Stimulated activated CD4-positive, alpha-beta T cell treated with anti-CD3 and anti-CD28 coated beads, Interleukin-15, amount 100 ng/mL, for 24 hours (primary cell): ENCODE data around the gene HLA-DOA.

Experiments used
- DNase-seq: peaks from one replicate; pipeline ENCODE4 v3.0.0-alpha.2; 2020

Gene HLA-DOA

DNA sequence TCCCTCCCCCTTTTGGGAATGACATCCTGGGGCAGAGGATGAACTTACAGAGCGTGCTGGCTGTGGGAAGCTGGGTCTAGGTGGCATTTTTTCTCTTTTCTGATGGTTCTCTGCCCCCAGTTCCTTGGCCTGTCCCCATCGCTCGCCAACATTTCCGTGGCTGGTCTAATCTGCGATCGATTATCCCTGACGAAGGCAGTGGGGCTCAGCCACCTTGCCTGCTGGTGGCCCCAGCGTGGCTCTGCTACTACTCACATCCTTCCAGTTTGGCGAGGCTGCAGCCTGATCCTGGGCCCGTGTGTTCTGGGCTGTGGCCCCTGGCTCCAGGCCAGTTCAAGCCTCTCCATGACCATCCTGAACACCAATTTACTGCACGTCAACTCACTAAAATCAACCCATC, 6.4 kb upstream of the HLA-DOA start:
- DNase-seq, result no peak

DNA sequence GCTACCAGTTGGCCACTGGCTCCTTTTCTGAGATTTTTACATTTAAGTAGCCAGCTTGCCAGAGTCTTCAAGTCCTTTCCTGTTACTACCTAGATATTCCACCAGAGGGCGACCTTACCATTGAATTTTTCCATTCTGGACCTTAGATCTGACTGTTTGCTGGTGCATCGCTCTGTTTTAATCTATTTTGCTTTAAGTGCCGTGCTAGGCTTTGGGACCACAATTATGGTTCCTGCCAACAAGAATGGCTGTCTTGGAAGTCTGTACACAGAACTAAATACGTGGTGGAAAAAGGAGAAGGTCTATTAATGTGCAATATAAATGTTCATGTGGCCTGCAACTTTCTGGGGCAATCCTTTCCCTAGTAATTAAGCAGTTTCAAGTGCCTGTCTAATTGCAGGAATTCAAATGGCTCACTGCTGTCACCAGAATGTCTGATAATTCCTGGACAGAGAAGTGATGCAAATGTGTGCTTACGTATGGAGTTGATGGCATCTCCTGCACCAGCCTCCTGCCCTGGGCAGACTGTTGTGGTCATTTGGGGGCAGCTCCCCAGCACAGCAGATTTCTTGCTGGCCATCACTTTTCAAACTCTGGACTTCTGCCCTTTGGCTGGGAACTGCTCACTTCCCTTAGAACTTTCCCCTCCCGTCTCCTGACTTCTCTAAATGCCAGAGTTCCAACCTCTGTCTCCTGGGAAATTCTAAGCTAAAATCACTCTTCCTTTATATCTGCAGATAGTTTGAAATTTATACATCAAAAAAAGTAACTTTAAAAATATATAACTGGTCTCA, 5.6 kb upstream of the HLA-DOA start:
- peak; percentile 48 for DNase-seq

- DNase-seq, result no peak
Observed at GRCh38 chr6:33013608-33014007, 4.2 kb upstream of the HLA-DOA start.

GRCh38 chr6:33010356-33010755, 965 bp upstream of the HLA-DOA start:
- no peak for DNase-seq

- DNase-seq, result no peak
Observed at GRCh38 chr6:33007831-33008400, 1.5 kb downstream of the HLA-DOA start.

DNA sequence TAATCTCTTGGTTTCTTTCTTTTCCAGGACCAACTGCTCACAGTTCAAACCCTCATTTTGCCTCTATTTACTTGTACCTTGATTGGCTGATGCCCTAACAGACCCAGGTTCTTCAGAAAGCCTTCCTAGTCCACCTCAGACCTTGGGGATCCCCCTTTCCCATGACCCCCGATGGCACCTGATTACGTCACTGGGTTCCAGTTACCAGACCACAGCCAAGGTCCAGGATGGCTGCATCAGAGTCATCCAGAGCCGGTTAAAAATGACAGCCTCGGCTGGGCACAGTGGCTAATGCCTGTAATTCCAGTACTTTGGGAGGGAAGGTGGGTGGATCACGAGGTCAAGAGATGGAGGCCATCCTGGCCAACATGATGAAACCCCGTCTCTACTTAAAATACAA, 4.5 kb downstream of the HLA-DOA start:
- no peak for DNase-seq

- DNase-seq, result no peak
Observed at GRCh38 chr6:33001685-33002084, 7.7 kb downstream of the HLA-DOA start.

GRCh38 chr6:33000055-33000454, 9.3 kb downstream of the HLA-DOA start:
- DNase-seq, result no peak

DNA sequence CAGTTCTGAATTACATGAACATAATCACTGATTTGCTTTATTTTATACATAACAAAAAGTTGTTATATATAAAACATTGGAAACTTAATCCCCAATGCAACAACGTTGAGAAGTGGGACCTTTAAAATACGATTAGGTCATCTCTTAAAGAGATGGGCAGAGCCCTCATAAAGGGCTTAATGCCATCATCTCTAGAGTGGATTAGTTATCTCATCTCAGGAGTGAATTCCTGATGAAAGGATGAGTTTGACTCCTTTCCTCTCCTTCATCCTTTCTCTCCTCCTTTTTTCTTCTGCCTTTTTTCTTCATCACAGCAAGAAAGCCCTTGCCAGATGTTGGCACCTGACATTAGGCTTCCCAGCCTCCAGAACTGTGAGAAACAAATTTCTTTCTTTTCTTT, 13.9 kb downstream of the HLA-DOA start:
- DNase-seq, result no peak

GRCh38 chr6:32993363-32993973, 15.9 kb downstream of the HLA-DOA start:
- DNase-seq, result no peak

GRCh38 chr6:32991972-32992371, 17.4 kb downstream of the HLA-DOA start:
- DNase-seq, result no peak

- no peak for DNase-seq
Observed at GRCh38 chr6:32989368-32989767, 20.0 kb downstream of the HLA-DOA start.

- peak; percentile 94 for DNase-seq
Observed at GRCh38 chr6:32984622-32985389, 24.6 kb downstream of the HLA-DOA start.

- DNase-seq, result no peak
Observed at GRCh38 chr6:32983964-32984621, 25.3 kb downstream of the HLA-DOA start.

- no peak for DNase-seq
Observed at GRCh38 chr6:32983493-32983848, 25.9 kb downstream of the HLA-DOA start.

DNA sequence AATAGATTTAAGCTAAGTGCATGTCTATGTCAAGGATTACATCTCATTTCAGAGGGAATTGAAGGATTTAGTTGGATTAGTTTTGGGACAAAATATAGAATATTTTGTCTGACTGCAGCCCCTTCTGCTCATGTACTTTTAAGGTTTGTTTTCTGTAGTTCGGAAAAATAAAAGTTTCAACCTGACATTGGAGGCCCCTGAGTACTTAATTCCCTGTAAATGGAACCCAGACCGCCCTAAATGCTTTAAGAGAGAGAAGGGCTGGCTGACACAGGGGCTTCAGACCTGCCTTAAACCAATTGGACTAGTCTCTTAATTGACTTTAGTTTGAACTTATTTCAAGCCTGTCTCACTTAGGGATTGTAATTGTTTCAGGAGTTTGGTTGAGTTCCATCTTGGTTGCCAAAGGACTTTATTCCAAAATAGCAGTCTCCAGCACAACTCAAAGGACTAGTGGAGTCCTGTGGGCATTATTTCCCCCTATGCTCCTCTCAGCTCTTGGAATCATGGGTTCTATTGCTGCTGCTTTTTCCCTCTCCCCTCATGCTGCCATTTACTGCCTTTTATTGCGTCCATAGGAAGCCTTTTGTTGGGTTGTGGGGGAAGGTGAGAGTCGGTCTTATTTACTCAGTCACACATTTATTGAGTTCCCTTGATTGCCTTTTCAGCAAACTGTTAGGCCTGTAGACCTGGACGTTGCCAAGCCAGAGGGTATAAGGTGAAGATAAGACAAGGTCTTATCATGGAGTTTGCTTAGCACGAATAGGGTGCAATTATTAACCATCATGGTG, 26.5 kb downstream of the HLA-DOA start:
- DNase-seq, result no peak

DNA sequence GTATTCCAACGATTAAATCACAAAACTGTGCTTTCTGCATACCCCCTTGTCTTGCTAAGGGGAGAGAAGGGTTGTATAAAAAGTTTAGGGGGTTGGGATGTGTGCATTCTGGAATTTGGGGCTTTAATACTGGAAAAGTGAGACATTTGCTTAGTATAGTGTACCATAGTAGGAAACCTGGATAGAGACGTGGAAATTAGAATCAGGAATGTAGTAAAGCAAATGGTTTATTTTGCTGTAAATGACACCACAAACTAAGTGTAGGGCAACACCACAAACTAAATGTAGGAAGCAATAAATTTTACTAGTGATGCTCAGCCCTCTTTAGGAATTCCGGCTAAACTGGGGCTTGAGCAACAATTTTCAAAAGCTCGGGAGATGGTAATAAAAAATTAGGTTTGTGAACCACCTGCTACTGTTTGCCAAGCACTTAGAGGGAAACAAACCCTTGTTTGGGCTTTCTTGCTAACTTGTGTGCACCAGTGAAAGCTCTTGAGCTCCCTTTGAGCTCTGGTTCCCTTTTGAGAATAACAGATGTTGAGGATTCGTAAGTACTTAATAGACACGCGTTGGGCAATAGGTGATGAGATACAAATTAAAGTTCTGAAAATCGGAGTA, 27.2 kb downstream of the HLA-DOA start:
- DNase-seq, result no peak

DNA sequence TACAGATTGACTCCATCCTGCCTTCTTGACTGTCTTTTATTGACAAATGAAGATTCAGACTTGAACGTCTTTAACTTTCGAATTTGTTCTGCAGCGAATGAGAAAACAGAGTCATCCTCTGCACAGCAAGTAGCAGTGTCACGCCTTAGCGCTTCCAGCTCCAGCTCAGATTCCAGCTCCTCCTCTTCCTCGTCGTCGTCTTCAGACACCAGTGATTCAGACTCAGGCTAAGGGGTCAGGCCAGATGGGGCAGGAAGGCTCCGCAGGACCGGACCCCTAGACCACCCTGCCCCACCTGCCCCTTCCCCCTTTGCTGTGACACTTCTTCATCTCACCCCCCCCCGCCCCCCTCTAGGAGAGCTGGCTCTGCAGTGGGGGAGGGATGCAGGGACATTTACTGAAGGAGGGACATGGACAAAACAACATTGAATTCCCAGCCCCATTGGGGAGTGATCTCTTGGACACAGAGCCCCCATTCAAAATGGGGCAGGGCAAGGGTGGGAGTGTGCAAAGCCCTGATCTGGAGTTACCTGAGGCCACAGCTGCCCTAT, 28.8 kb downstream of the HLA-DOA start:
- no peak for DNase-seq

DNA sequence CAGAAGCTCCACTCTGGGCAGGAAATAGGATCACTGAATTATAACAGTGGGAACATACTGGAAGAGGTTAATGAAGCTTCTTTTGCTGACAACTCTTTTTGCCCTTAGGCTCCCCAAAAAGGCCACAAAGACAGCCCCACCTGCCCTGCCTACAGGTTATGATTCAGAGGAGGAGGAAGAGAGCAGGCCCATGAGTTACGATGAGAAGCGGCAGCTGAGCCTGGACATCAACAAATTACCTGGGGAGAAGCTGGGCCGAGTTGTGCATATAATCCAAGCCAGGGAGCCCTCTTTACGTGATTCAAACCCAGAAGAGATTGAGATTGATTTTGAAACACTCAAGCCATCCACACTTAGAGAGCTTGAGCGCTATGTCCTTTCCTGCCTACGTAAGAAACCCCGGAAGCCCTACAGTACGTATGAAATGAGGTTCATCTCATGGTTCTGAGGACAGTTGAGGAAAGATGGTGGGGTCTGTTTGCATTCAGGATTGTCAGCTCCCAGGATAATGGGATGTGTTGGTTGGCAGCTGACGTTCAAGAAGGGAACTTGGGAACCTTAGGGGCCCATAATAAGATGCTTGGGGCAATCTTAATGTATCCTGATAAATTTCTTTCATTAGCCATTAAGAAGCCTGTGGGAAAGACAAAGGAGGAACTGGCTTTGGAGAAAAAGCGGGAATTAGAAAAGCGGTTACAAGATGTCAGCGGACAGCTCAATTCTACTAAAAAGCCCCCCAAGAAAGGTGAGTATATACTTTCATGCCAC, 29.5 kb downstream of the HLA-DOA start:
- DNase-seq, result no peak

DNA sequence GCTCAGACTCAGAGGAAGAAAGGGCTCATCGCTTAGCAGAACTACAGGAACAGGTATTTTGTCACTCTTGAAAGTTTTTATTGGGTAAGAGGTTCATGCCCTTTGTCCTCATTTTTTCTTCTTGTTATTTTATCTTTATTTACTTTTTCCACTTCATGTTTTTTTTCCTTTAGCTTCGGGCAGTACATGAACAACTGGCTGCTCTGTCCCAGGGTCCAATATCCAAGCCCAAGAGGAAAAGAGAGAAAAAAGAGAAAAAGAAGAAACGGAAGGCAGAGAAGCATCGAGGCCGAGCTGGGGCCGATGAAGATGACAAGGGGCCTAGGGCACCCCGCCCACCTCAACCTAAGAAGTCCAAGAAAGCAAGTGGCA, 31.5 kb downstream of the HLA-DOA start:
- DNase-seq, result no peak
